GM21529 (cell line): Measurements from ENCODE around the gene UBE2J2.
A peak's percentile ranks its signal among the peaks of the same experiment; 100 is the strongest.

Experiments used
- ATAC-seq: cut with Tn5 transposase; IDR thresholded peaks from one replicate; pipeline ENCODE4 v1.9.1; 2021; ENCODE audit not compliant: unreplicated experiment

Gene UBE2J2

GRCh38 chr1:1309251-1310108 lies 35.8 kb upstream of the UBE2J2 start:
- no peak for ATAC-seq

- ATAC-seq: no peak
Measured at GRCh38 chr1:1308756-1309250, 35.1 kb upstream of the UBE2J2 start.

- ATAC-seq: peak; percentile 58
Measured at GRCh38 chr1:1307923-1308755, 34.5 kb upstream of the UBE2J2 start, which contains the start of the genes ACAP3 and PUSL1. Gene ACAP3 (minus strand): TSS chr1:1307930. CDS start chr1:1307815, 115 bp downstream. Gene PUSL1 (plus strand): TSS chr1:1308597. CDS start chr1:1308644, 47 bp downstream.

- peak; percentile 6 for ATAC-seq
Measured at GRCh38 chr1:1307261-1307922, 33.7 kb upstream of the UBE2J2 start.

- no peak for ATAC-seq
Measured at GRCh38 chr1:1306661-1307260, 33.1 kb upstream of the UBE2J2 start.

- ATAC-seq: no peak
Measured at GRCh38 chr1:1306070-1306660, 32.5 kb upstream of the UBE2J2 start.

- ATAC-seq: no peak
Measured at GRCh38 chr1:1305300-1306069, 31.8 kb upstream of the UBE2J2 start.

- ATAC-seq: no peak
Measured at GRCh38 chr1:1304331-1305299, 31.0 kb upstream of the UBE2J2 start.

- no peak for ATAC-seq
Measured at GRCh38 chr1:1303736-1304135, 30.1 kb upstream of the UBE2J2 start.

GRCh38 chr1:1302951-1303509 lies 29.4 kb upstream of the UBE2J2 start:
- no peak for ATAC-seq

GRCh38 chr1:1302006-1302430 lies 28.4 kb upstream of the UBE2J2 start:
- ATAC-seq: no peak

GRCh38 chr1:1300352-1300739 lies 26.7 kb upstream of the UBE2J2 start:
- no peak for ATAC-seq

- ATAC-seq: no peak
Measured at GRCh38 chr1:1299686-1300351, 26.2 kb upstream of the UBE2J2 start.

GRCh38 chr1:1298861-1299685 lies 25.4 kb upstream of the UBE2J2 start:
- no peak for ATAC-seq

GRCh38 chr1:1297802-1298424 lies 24.3 kb upstream of the UBE2J2 start:
- no peak for ATAC-seq
